ENCODE measurements around the gene KRR1. TPM values are rescaled to one million over a fixed set of nuclear protein-coding genes. Genes with fewer than 3 reads are reported as not detected.
A peak's percentile ranks its signal among the peaks of the same experiment; 100 is the strongest.
"Not testable (repeated sequence)": the region's sequence is repeated elsewhere in the genome, so short reads cannot be mapped to it uniquely, and the experiment has no call there.

The KRR1 gene
- polyA plus RNA-seq, 1 donor: 43.8 TPM

- Histone ChIP-seq H3K4me3 (ENCODE audit: low read length) (no peak overlapping the region), H3K4me1 (ENCODE audit: control insufficient read depth, insufficient read depth, low read length) (no peaks in the 10 kb centered on the region), H3K27ac (ENCODE audit: low read length) (no peak overlapping the region), H3K36me3 (ENCODE audit: control insufficient read depth, insufficient read depth, low read length) (peaks cover 3% of the 10 kb centered on the region), H3K9me3 (ENCODE audit: control insufficient read depth, low read depth, low read length) (no peaks in the 10 kb centered on the region), H3K27me3 (ENCODE audit: control insufficient read depth, insufficient read depth, low read length) (no peaks in the 10 kb centered on the region)
- no peak for DNase-seq
- WGBS (ENCODE audit: insufficient coverage, low lambda C conversion rate): 100% methylated on average over 1 of the region's 2 CpGs
Measured at GRCh38 chr12:75491169-75491568, 20.2 kb downstream of the KRR1 start.

GRCh38 chr12:75489613-75490210 lies 21.7 kb downstream of the KRR1 start:
- WGBS (ENCODE audit: insufficient coverage, low lambda C conversion rate): 91% methylated on average over 4 of the region's 7 CpGs
- no peaks in the 10 kb centered on the region for H3K36me3 ChIP-seq (ENCODE audit: control insufficient read depth, insufficient read depth, low read length)
- H3K4me1 ChIP-seq (ENCODE audit: control insufficient read depth, insufficient read depth, low read length): no peaks in the 10 kb centered on the region
- H3K27ac ChIP-seq (ENCODE audit: low read length): no peak overlapping the region
- H3K9me3 ChIP-seq (ENCODE audit: control insufficient read depth, low read depth, low read length): no peaks in the 10 kb centered on the region
- H3K4me3 ChIP-seq (ENCODE audit: low read length): no peak overlapping the region
- no peak for DNase-seq
- no peaks in the 10 kb centered on the region for H3K27me3 ChIP-seq (ENCODE audit: control insufficient read depth, insufficient read depth, low read length)

- Histone ChIP-seq H3K4me3 (ENCODE audit: low read length) (no peak overlapping the region), H3K27ac (ENCODE audit: low read length) (no peak overlapping the region), H3K36me3 (ENCODE audit: control insufficient read depth, insufficient read depth, low read length) (no peaks in the 10 kb centered on the region), H3K27me3 (ENCODE audit: control insufficient read depth, insufficient read depth, low read length) (no peaks in the 10 kb centered on the region), H3K9me3 (ENCODE audit: control insufficient read depth, low read depth, low read length) (no peaks in the 10 kb centered on the region), H3K4me1 (ENCODE audit: control insufficient read depth, insufficient read depth, low read length) (no peaks in the 10 kb centered on the region)
- no peak for DNase-seq
- WGBS (ENCODE audit: insufficient coverage, low lambda C conversion rate): 80% methylated on average over 1 of the region's 2 CpGs
Measured at GRCh38 chr12:75489187-75489586, 22.2 kb downstream of the KRR1 start.

GRCh38 chr12:75488553-75488952 lies 22.9 kb downstream of the KRR1 start:
- no peaks in the 10 kb centered on the region for H3K27me3 ChIP-seq (ENCODE audit: control insufficient read depth, insufficient read depth, low read length)
- no peaks in the 10 kb centered on the region for H3K4me1 ChIP-seq (ENCODE audit: control insufficient read depth, insufficient read depth, low read length)
- no peak overlapping the region for H3K27ac ChIP-seq (ENCODE audit: low read length)
- H3K36me3 ChIP-seq (ENCODE audit: control insufficient read depth, insufficient read depth, low read length): no peaks in the 10 kb centered on the region
- no peaks in the 10 kb centered on the region for H3K9me3 ChIP-seq (ENCODE audit: control insufficient read depth, low read depth, low read length)
- no peak for DNase-seq
- no peak overlapping the region for H3K4me3 ChIP-seq (ENCODE audit: low read length)

- H3K27me3 ChIP-seq (ENCODE audit: control insufficient read depth, insufficient read depth, low read length): no peaks in the 10 kb centered on the region
- 100% methylated on average over 2 of the region's 4 CpGs for WGBS (ENCODE audit: insufficient coverage, low lambda C conversion rate)
- H3K27ac ChIP-seq (ENCODE audit: low read length): no peak overlapping the region
- H3K9me3 ChIP-seq (ENCODE audit: control insufficient read depth, low read depth, low read length): no peaks in the 10 kb centered on the region
- no peak for DNase-seq
- H3K4me1 ChIP-seq (ENCODE audit: control insufficient read depth, insufficient read depth, low read length): no peaks in the 10 kb centered on the region
- H3K36me3 ChIP-seq (ENCODE audit: control insufficient read depth, insufficient read depth, low read length): no peaks in the 10 kb centered on the region
- H3K4me3 ChIP-seq (ENCODE audit: low read length): no peak overlapping the region
Measured at GRCh38 chr12:75487308-75487707, 24.1 kb downstream of the KRR1 start.

- DNase-seq; H3K27me3 ChIP-seq (ENCODE audit: control insufficient read depth, insufficient read depth, low read length); H3K4me1 ChIP-seq (ENCODE audit: control insufficient read depth, insufficient read depth, low read length); H3K4me3 ChIP-seq (ENCODE audit: low read length); H3K27ac ChIP-seq (ENCODE audit: low read length); H3K9me3 ChIP-seq (ENCODE audit: control insufficient read depth, low read depth, low read length); H3K36me3 ChIP-seq (ENCODE audit: control insufficient read depth, insufficient read depth, low read length): not testable (repeated sequence)
- 100% methylated on average over 1 of the region's 2 CpGs for WGBS (ENCODE audit: insufficient coverage, low lambda C conversion rate)
Measured at GRCh38 chr12:75484450-75484849, 27.0 kb downstream of the KRR1 start.

GRCh38 chr12:75483431-75483830 lies 28.0 kb downstream of the KRR1 start:
- Histone ChIP-seq H3K4me3 (ENCODE audit: low read length) (no peak overlapping the region), H3K9me3 (ENCODE audit: control insufficient read depth, low read depth, low read length) (no peaks in the 10 kb centered on the region), H3K27me3 (ENCODE audit: control insufficient read depth, insufficient read depth, low read length) (no peaks in the 10 kb centered on the region), H3K36me3 (ENCODE audit: control insufficient read depth, insufficient read depth, low read length) (no peaks in the 10 kb centered on the region), H3K4me1 (ENCODE audit: control insufficient read depth, insufficient read depth, low read length) (no peaks in the 10 kb centered on the region), H3K27ac (ENCODE audit: low read length) (no peak overlapping the region)
- WGBS (ENCODE audit: insufficient coverage, low lambda C conversion rate): 67% methylated on average over 2 of the region's 2 CpGs
- no peak for DNase-seq

GRCh38 chr12:75482646-75483045 lies 28.8 kb downstream of the KRR1 start:
- H3K4me3 ChIP-seq (ENCODE audit: low read length): no peak overlapping the region
- no peaks in the 10 kb centered on the region for H3K9me3 ChIP-seq (ENCODE audit: control insufficient read depth, low read depth, low read length)
- WGBS (ENCODE audit: insufficient coverage, low lambda C conversion rate): 80% methylated on average over 2 of the region's 4 CpGs
- no peaks in the 10 kb centered on the region for H3K27me3 ChIP-seq (ENCODE audit: control insufficient read depth, insufficient read depth, low read length)
- DNase-seq: no peak
- no peaks in the 10 kb centered on the region for H3K4me1 ChIP-seq (ENCODE audit: control insufficient read depth, insufficient read depth, low read length)
- H3K27ac ChIP-seq (ENCODE audit: low read length): no peak overlapping the region
- H3K36me3 ChIP-seq (ENCODE audit: control insufficient read depth, insufficient read depth, low read length): no peaks in the 10 kb centered on the region

- no peak for DNase-seq
Measured at GRCh38 chr12:75481774-75482173, 29.6 kb downstream of the KRR1 start.

GRCh38 chr12:75481013-75481705 lies 30.2 kb downstream of the KRR1 start:
- DNase-seq: no peak
- H3K4me3 ChIP-seq (ENCODE audit: low read length): peak overlapping the region; percentile 27
- WGBS (ENCODE audit: insufficient coverage, low lambda C conversion rate): 89% methylated on average over 4 of the region's 5 CpGs
- no peaks in the 10 kb centered on the region for H3K9me3 ChIP-seq (ENCODE audit: control insufficient read depth, low read depth, low read length)
- H3K4me1 ChIP-seq (ENCODE audit: control insufficient read depth, insufficient read depth, low read length): no peaks in the 10 kb centered on the region
- no peaks in the 10 kb centered on the region for H3K36me3 ChIP-seq (ENCODE audit: control insufficient read depth, insufficient read depth, low read length)
- peak overlapping the region; percentile 22 for H3K27ac ChIP-seq (ENCODE audit: low read length)
- H3K27me3 ChIP-seq (ENCODE audit: control insufficient read depth, insufficient read depth, low read length): no peaks in the 10 kb centered on the region

More at GRCh38 chr12:75481774-75482173, 29.6 kb downstream of the KRR1 start:
- H3K4me3 ChIP-seq (ENCODE audit: low read length): peak overlapping the region; percentile 3
- H3K9me3 ChIP-seq (ENCODE audit: control insufficient read depth, low read depth, low read length): no peaks in the 10 kb centered on the region
- H3K27me3 ChIP-seq (ENCODE audit: control insufficient read depth, insufficient read depth, low read length): no peaks in the 10 kb centered on the region
- 86% methylated on average over 1 of the region's 4 CpGs for WGBS (ENCODE audit: insufficient coverage, low lambda C conversion rate)
- H3K36me3 ChIP-seq (ENCODE audit: control insufficient read depth, insufficient read depth, low read length): no peaks in the 10 kb centered on the region
- H3K4me1 ChIP-seq (ENCODE audit: control insufficient read depth, insufficient read depth, low read length): no peaks in the 10 kb centered on the region
- H3K27ac ChIP-seq (ENCODE audit: low read length): no peak overlapping the region

GRCh38 chr12:75480469-75480949 lies 30.9 kb downstream of the KRR1 start, which contains the start of gene GLIPR1:
TSS of gene GLIPR1 (plus strand) at chr12:75480755. CDS start at chr12:75480881, 126 bp downstream.
- Histone ChIP-seq H3K36me3 (ENCODE audit: control insufficient read depth, insufficient read depth, low read length) (no peaks in the 10 kb centered on the region), H3K4me3 (ENCODE audit: low read length) (peak within 1 kb of the TSS; percentile 27), H3K9me3 (ENCODE audit: control insufficient read depth, low read depth, low read length) (no peaks in the 10 kb centered on the region), H3K27ac (ENCODE audit: low read length) (peak within 1 kb of the TSS; percentile 22), H3K4me1 (ENCODE audit: control insufficient read depth, insufficient read depth, low read length) (no peaks in the 10 kb centered on the region), H3K27me3 (ENCODE audit: control insufficient read depth, insufficient read depth, low read length) (no peaks in the 10 kb centered on the region)
- 90% methylated on average over 2 of the region's 8 CpGs for WGBS (ENCODE audit: insufficient coverage, low lambda C conversion rate)
- peak; percentile 23 to 36 for DNase-seq

Measured in large intestine (tissue), 3 donors.